Measurements from ENCODE around the gene CHST4.

DNA sequence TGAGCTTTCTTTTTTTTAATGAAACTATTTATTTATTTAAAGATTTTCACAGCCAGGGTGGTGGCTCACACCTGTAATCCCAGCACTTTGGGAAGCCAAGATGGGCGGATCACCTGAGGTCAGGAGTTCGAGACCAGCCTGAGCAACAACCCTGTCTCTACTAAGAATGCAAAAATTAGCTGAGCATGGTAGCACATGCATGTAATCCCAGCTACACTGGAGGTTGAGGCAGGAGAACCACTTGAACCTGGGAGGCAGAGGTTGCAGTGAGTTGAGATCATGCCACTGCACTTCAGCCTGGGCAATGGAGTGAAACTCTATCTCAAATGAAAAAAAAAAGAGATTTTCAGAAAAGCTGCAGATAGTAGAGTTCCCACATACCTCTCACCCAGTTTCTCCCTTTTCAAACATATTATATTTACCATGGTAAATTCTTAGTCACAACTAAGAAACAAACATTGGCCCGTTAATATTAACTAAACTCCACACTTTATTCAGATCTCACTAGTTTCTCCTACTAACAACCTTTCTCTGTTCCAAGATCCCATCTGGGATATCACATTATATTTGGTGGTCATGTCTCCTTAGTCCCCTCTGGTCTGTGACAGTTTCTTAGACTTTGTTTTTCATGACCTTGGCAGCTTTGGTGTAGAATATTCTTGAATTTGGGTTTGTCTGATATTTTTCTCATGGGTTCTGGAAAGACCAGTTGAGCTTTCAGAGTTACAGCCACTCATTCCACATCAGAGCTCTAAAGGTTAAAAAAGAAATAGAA is 58.5 kb downstream of the CHST4 start:
- TF ChIP-seq, protein P1, sequence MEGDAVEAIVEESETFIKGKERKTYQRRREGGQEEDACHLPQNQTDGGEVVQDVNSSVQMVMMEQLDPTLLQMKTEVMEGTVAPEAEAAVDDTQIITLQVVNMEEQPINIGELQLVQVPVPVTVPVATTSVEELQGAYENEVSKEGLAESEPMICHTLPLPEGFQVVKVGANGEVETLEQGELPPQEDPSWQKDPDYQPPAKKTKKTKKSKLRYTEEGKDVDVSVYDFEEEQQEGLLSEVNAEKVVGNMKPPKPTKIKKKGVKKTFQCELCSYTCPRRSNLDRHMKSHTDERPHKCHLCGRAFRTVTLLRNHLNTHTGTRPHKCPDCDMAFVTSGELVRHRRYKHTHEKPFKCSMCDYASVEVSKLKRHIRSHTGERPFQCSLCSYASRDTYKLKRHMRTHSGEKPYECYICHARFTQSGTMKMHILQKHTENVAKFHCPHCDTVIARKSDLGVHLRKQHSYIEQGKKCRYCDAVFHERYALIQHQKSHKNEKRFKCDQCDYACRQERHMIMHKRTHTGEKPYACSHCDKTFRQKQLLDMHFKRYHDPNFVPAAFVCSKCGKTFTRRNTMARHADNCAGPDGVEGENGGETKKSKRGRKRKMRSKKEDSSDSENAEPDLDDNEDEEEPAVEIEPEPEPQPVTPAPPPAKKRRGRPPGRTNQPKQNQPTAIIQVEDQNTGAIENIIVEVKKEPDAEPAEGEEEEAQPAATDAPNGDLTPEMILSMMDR (IDR thresholded peaks at IDR 0.05; ENCODE audit: borderline replicate concordance, extremely low read depth, low read length, poor library complexity, severe bottlenecking) = no peak
- no peak for TF ChIP-seq EZH2 (IDR thresholded peaks at IDR 0.05; ENCODE audit: borderline replicate concordance, low read depth, low read length, severe bottlenecking)
